T-cell (primary cell): ENCODE measurements around the gene TMEM14C. TPM values are rescaled to one million over a fixed set of nuclear protein-coding genes. Genes with fewer than 3 reads are reported as not detected.

Experiments
- ATAC-seq, 4 experiments: fragments of 200-7000 bp in 3 of 4; fragments of 150-1000 bp in 1 of 4; cut with Tn5 transposase; replicated peaks in 1 of 4; 1 replicate in 3 of 4; 2 replicates in 1 of 4; pipeline ENCODE4 v1.10.0; 2021; ENCODE audit warnings: moderate library complexity in 3 of 4, mild to moderate bottlenecking in 2 of 4, moderate number of reproducible peaks in 1 of 4
- CTCF ChIA-PET, 2 donors: fragments of 300-600 bp; sonication (Branson Sonifier 250); formaldehyde crosslinking; loops; one replicate each; lab custom pipeline; 2022; ENCODE audit warnings: antibody characterized with exemption in 2 of 2; lab: Charles Lee
- POLR2A ChIA-PET, 2 donors: fragments of 300-600 bp; sonication (Branson Sonifier 250); formaldehyde crosslinking; loops; one replicate each; lab custom pipeline; 2022; ENCODE audit warnings: antibody characterized with exemption in 2 of 2; lab: Charles Lee
- DNase-seq, 35 experiments: peaks; one replicate each; pipeline versions ENCODE4 v3.0.0 to v3.0.0-alpha.2; 2013 to 2023
- H3K27ac ChIP-seq: one replicate; pipeline ENCODE4 v1.5.1; 2013; ENCODE audit warnings: low read length
- H3K27me3 ChIP-seq, 2 experiments: replicated peaks in 1 of 2; 1 replicate in 1 of 2; 2 replicates in 1 of 2; pipeline versions ENCODE4 v1.6.1 to v1.7.0; 2013; ENCODE audit warnings: low read length in 1 of 2, mixed read lengths in 1 of 2; ENCODE audit not compliant: control insufficient read depth in 2 of 2, insufficient read depth in 2 of 2; ENCODE audit errors: extremely low read depth in 1 of 2
- H3K36me3 ChIP-seq, 2 donors: 1 replicate in 1 of 2; 2 replicates in 1 of 2; pipeline versions ENCODE4 v1.6.1 to v1.7.0; 2013; ENCODE audit warnings: low read length in 1 of 2; ENCODE audit not compliant: control insufficient read depth in 2 of 2, insufficient read depth in 1 of 2; ENCODE audit errors: extremely low read depth in 1 of 2
- H3K4me1 ChIP-seq, 2 experiments: 1 replicate in 1 of 2; 2 replicates in 1 of 2; pipeline versions ENCODE4 v1.6.1 to v1.7.0; 2013; ENCODE audit warnings: low read length in 2 of 2, mixed read lengths in 1 of 2; ENCODE audit not compliant: insufficient read depth in 2 of 2, control insufficient read depth in 1 of 2; ENCODE audit errors: extremely low read depth in 1 of 2
- H3K4me3 ChIP-seq, 2 donors: 1 replicate in 1 of 2; 2 replicates in 1 of 2; pipeline versions ENCODE4 v1.5.1 to v1.7.0; 2013; ENCODE audit warnings: mild to moderate bottlenecking in 2 of 2, low read length in 1 of 2, moderate library complexity in 1 of 2; ENCODE audit not compliant: control insufficient read depth in 1 of 2; ENCODE audit errors: extremely low read depth in 1 of 2
- H3K9me3 ChIP-seq: 2 replicates; pipeline ENCODE4 v1.7.0; 2013
- H3K27ac Mint-ChIP-seq, 2 donors: one replicate each; pipeline ENCODE4 v1.8.0; 2020 to 2021; ENCODE audit warnings: mild to moderate bottlenecking in 2 of 2, mixed read lengths in 2 of 2
- H3K27me3 Mint-ChIP-seq, 2 donors: one replicate each; pipeline ENCODE4 v1.8.0; 2021 to 2022; ENCODE audit warnings: mixed read lengths in 2 of 2
- H3K36me3 Mint-ChIP-seq: one replicate; pipeline ENCODE4 v1.8.0; 2021; ENCODE audit warnings: mixed read lengths
- H3K4me1 Mint-ChIP-seq, 3 donors: one replicate each; pipeline ENCODE4 v1.8.0; 2020 to 2022; ENCODE audit warnings: mixed read lengths in 3 of 3, mild to moderate bottlenecking in 1 of 3
- H3K4me3 Mint-ChIP-seq, 3 donors: one replicate each; pipeline ENCODE4 v1.8.0; 2020 to 2022; ENCODE audit warnings: mild to moderate bottlenecking in 3 of 3, mixed read lengths in 3 of 3, moderate library complexity in 3 of 3
- H3K9me3 Mint-ChIP-seq, 3 donors: one replicate each; pipeline ENCODE4 v1.8.0; 2020 to 2022; ENCODE audit warnings: mixed read lengths in 3 of 3
- WGBS: methylation state at CpG from one replicate; pipeline ENCODE4 v1.1.5; 2013; ENCODE audit warnings: missing lambda C conversion rate; ENCODE audit not compliant: insufficient coverage; 5-methylcytosine and 5-hydroxymethylcytosine counted together
- total RNA-seq, 35 experiments: library from RNA in 6 of 35; stranded (reverse) in 6 of 35; fragments of 120-200 nt in 1 of 35; gene quantifications; one replicate each; pipeline versions ENCODE4 v1.2.1 to v1.2.4 and lab custom pipeline; 2013 to 2026

The TMEM14C gene
- total RNA-seq, 5 donors from 2014 or later (not counting 1 experiment from before 2014, with no cell fraction given): 14.8 to 45.2 (median 33.8) TPM

DNA sequence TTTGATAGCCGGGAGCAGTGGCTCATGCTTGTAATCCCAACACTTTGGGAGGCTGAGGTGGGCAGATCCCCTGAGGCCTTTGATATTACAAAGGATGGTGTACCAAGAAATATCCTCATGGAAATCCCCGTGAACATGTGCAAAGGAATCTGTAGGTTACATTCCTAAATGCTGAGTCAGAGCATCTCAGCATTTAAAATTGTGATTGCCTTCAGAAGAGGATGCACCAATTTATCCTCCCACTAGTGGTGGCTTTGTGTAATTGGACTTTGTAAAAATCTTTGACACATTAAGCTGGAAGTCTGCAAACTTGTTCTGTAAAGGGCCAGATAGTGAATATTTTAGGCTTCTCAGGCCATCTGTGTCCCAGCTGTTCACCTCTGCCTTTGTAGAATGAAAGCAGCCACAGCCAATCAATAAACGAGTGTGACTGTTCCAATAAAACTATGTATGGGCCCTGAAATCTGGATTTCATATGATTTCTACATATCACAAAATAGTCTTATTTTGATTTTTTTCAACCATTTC lies 36.5 kb downstream of the TMEM14C start:
- Histone ChIP-seq H3K36me3 (peaks cover 0 to 36% of the 10 kb centered on the region in 2 donors), H3K4me1 (no peaks in the 10 kb centered on the region), H3K27ac (no peak overlapping the region), H3K9me3 (no peaks in the 10 kb centered on the region), H3K4me3 (no peak overlapping the region), H3K27me3 (no peaks in the 10 kb centered on the region)
- Mint-ChIP-seq H3K27me3 (no peaks in the 10 kb centered on the region), H3K4me1 (peaks cover 13 to 34% (median 27%) of the 10 kb centered on the region in 3 donors), H3K9me3 (no peaks in the 10 kb centered on the region), H3K27ac (no peak overlapping the region), H3K36me3 (peaks cover 54% of the 10 kb centered on the region), H3K4me3 (no peak overlapping the region)
- POLR2A ChIA-PET: interaction anchor here in 1 of 2 donors (0.6 to 1.0 kb wide), 2 partner anchors 17 to 22 kb away, joined by 3 to 4 read pairs; no protein-coding TSS in a partner anchor
- 100% methylated on average over 1 of the region's 3 CpGs for WGBS
- CTCF ChIA-PET: interaction anchor here (0.7 to 1.6 kb wide), 6 partner anchors 9 to 281 kb away, joined by 3 to 9 read pairs (median 4); partner anchors contain the start of genes PAK1IP1 (in 1 of the 2) and TMEM14C (in 1 of the 2)
- peak in 1 of 35 experiments; percentile 50 for DNase-seq
- ATAC-seq: peak in 2 of 4 experiments; percentile 45 to 49

DNA sequence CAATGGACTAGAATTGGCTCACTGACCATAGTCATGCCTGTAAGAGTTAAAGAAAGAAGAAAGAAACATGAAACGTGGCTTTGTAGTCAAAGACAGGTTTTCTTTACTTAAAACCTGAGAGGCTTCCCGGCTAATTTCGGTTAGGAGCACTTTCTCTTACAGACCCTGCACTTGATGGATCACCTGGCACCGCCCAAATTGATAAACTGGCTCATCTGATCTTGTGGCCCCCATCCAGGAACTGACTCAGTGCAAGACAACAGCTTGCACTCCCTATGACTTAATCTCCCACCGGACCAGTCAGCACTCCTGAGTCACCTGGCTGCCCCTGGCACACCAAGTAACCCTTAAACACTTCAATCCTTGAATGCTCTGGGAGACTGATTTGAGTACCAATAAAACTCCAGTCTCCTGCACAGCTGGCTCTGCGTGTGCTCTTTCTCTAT lies 37.0 kb downstream of the TMEM14C start:
- H3K27ac Mint-ChIP-seq: no peak overlapping the region
- no peak overlapping the region for H3K4me3 Mint-ChIP-seq
- 88% methylated on average over 4 of the region's 6 CpGs for WGBS

DNA sequence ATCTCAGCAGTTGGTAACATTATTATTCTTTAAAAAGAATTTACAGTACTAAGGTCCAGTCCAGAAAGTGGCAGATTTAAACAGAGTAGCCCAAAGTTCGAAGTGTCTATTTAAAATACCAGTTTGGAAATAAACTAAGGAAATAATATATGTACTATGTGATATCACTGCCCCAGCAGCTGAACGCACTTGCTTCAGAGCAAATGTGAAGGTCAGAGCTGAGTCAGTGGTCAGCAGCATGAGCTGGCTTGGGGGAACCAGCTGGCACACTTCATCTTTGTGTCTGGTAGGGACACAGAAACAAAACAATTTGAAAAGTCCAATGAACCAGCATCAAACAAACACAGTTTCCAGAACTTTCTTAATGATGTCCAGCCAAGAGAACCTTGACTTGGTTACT lies 40.1 kb downstream of the TMEM14C start:
- CTCF ChIA-PET: no interaction called here
- ATAC-seq (no peak), DNase-seq (no peak)
- no peaks in the 10 kb centered on the region for H3K27me3 ChIP-seq
- Mint-ChIP-seq H3K9me3 (no peaks in the 10 kb centered on the region), H3K4me3 (no peak overlapping the region), H3K27me3 (no peaks in the 10 kb centered on the region), H3K27ac (no peak overlapping the region), H3K36me3 (peaks cover 28% of the 10 kb centered on the region), H3K4me1 (peaks cover 0 to 16% (median 13%) of the 10 kb centered on the region in 3 donors)
- WGBS: no CpG with 5 or more reads among the region's 2 CpGs
- H3K4me3 ChIP-seq: no peak overlapping the region
- no peaks in the 10 kb centered on the region for H3K4me1 ChIP-seq
- H3K9me3 ChIP-seq: no peaks in the 10 kb centered on the region
- no peak overlapping the region for H3K27ac ChIP-seq
- H3K36me3 ChIP-seq: peaks cover 0 to 9% of the 10 kb centered on the region in 2 donors
- POLR2A ChIA-PET: no interaction called here

More for the DNA sequence above, 37.0 kb downstream of the TMEM14C start:
- ChIA-PET CTCF (interaction anchor here (0.6 to 1.2 kb wide), 6 partner anchors 9 to 249 kb away, joined by 3 to 9 read pairs (median 4); partner anchors contain the start of gene PAK1IP1 (in 1 of the 2)), POLR2A (interaction anchor here in 1 of 2 donors (0.6 to 1.0 kb wide), 2 partner anchors 17 to 23 kb away, joined by 3 to 4 read pairs; no protein-coding TSS in a partner anchor)
- H3K27me3 ChIP-seq: no peaks in the 10 kb centered on the region
- H3K27me3 Mint-ChIP-seq: no peaks in the 10 kb centered on the region
- no peak for DNase-seq
- H3K4me1 ChIP-seq: no peaks in the 10 kb centered on the region
- ATAC-seq: no peak
- H3K36me3 Mint-ChIP-seq: peaks cover 49% of the 10 kb centered on the region
- H3K4me1 Mint-ChIP-seq: peaks cover 8 to 30% (median 23%) of the 10 kb centered on the region in 3 donors
- no peaks in the 10 kb centered on the region for H3K9me3 Mint-ChIP-seq
- no peaks in the 10 kb centered on the region for H3K9me3 ChIP-seq
- H3K4me3 ChIP-seq: no peak overlapping the region
- no peak overlapping the region for H3K27ac ChIP-seq
- H3K36me3 ChIP-seq: peaks cover 0 to 31% of the 10 kb centered on the region in 2 donors

DNA sequence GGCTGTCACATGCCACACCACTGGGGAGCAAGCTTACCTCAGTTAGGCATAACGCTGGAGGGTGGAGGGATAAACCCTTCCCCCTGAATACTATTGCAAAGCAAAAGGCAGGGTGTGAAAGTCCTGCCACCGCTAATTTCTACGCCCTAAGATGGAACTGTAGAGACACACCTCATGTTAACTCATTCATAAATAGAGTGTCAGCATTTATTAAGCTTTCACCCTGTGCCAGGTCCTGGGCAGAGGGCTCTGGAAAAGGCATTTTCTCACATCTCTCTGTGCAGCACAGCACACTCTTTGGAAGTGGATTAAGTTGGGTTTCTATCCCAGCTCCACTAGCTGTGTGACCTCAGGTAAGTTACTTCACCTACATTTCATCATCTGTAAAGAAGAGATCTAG lies 46.5 kb downstream of the TMEM14C start:
- Mint-ChIP-seq H3K4me1 (no peaks in the 10 kb centered on the region), H3K9me3 (no peaks in the 10 kb centered on the region), H3K36me3 (peaks cover 28% of the 10 kb centered on the region), H3K4me3 (no peak overlapping the region), H3K27ac (no peak overlapping the region), H3K27me3 (no peaks in the 10 kb centered on the region)
- ATAC-seq: no peak
- ChIA-PET CTCF (no interaction called here), POLR2A (no interaction called here)
- WGBS: no CpG with 5 or more reads among the region's 3 CpGs
- Histone ChIP-seq H3K36me3 (peaks cover 5 to 6% of the 10 kb centered on the region in 2 donors), H3K4me3 (no peak overlapping the region), H3K27ac (no peak overlapping the region), H3K9me3 (no peaks in the 10 kb centered on the region), H3K4me1 (no peaks in the 10 kb centered on the region), H3K27me3 (no peaks in the 10 kb centered on the region)
- DNase-seq: no peak

DNA sequence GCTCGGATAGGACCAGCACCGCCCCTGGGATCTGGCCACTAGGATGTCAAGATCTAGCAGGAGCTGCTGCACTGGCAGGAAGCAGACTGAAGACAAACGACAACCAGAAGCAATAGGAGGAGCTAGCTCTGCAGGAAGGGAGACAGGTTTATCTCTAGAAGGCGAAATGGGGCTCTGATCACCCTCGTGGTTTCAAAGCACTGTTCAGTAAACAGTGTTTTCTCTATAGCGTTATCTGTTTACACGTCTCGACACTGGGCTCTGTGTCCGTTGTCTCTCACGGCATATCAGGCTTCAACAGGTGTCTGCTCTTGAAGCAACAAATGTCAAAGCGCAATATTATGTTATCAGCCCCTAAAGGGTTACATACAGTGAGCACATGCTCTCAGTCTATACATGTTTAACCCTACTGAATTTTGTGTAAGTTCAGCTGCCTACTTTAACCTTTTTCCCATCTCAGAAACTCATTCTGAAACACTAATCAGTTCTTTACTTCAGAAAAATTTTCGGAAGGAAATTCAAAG lies 48.6 kb downstream of the TMEM14C start:
- Mint-ChIP-seq H3K36me3 (peaks cover 40% of the 10 kb centered on the region), H3K4me3 (no peak overlapping the region), H3K4me1 (no peaks in the 10 kb centered on the region), H3K27me3 (no peaks in the 10 kb centered on the region), H3K9me3 (no peaks in the 10 kb centered on the region), H3K27ac (no peak overlapping the region)
- DNase-seq: no peak
- ATAC-seq: no peak
- Histone ChIP-seq H3K9me3 (no peaks in the 10 kb centered on the region), H3K4me1 (no peaks in the 10 kb centered on the region), H3K27ac (no peak overlapping the region), H3K4me3 (no peak overlapping the region), H3K27me3 (no peaks in the 10 kb centered on the region), H3K36me3 (peaks cover 5 to 6% of the 10 kb centered on the region in 2 donors)
- CTCF ChIA-PET: no interaction called here
- POLR2A ChIA-PET: no interaction called here
- 79% methylated on average over 11 of the region's 12 CpGs for WGBS

DNA sequence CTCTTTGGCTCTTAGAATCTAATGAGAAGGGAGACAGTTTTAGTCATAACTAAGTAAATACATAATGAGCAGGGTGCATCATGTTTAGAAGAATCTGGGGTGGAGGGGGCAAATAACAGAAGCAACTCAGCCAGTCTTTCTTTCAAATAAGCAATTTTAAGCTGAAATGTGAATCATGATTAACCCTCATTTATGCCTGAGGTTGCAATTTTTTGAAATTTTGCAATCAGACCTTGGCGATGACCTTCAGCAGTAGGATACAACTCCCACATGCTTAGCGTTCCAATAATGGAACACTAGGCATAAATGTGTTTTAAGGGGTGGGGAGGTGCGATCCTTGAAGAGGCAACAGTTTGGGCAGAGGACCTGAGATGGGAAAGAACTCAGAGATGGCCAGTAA lies 55.4 kb downstream of the TMEM14C start:
- peaks cover 35% of the 10 kb centered on the region for H3K36me3 Mint-ChIP-seq
- H3K27me3 Mint-ChIP-seq: no peaks in the 10 kb centered on the region

More for the DNA sequence above, 55.4 kb downstream of the TMEM14C start:
- no peak overlapping the region for H3K4me3 ChIP-seq
- WGBS: 90% methylated on average over 3 of the region's 3 CpGs
- DNase-seq: no peak
- Mint-ChIP-seq H3K27ac (no peak overlapping the region), H3K4me1 (peaks cover 2 to 11% (median 3%) of the 10 kb centered on the region in 3 donors), H3K9me3 (no peaks in the 10 kb centered on the region), H3K4me3 (no peak overlapping the region)
- no peaks in the 10 kb centered on the region for H3K36me3 ChIP-seq
- no peaks in the 10 kb centered on the region for H3K4me1 ChIP-seq
- ATAC-seq: no peak
- ChIA-PET CTCF (no interaction called here), POLR2A (no interaction called here)
- H3K27me3 ChIP-seq: no peaks in the 10 kb centered on the region
- H3K27ac ChIP-seq: no peak overlapping the region
- H3K9me3 ChIP-seq: no peaks in the 10 kb centered on the region
